Hepatocyte (in vitro differentiated cells): ENCODE results near the gene SERPINI2. TPM values are rescaled to one million over a fixed set of nuclear protein-coding genes. Genes with fewer than 3 reads are reported as not detected.

Experiments
- DNase-seq: peaks from one replicate; pipeline ENCODE4 v3.0.0-alpha.2; 2016; ENCODE audit warnings: low spot score
- H2AFZ ChIP-seq: fragments of 200-600 bp; sonication (generic); 2 replicates; pipeline ENCODE4 v1.6.0; 2016; ENCODE audit warnings: antibody characterized with exemption, mild to moderate bottlenecking
- H3K27ac ChIP-seq: fragments of 200-600 bp; sonication (generic); 2 replicates; pipeline ENCODE4 v1.5.1; 2016; ENCODE audit warnings: mild to moderate bottlenecking
- H3K27me3 ChIP-seq: fragments of 200-600 bp; sonication (generic); 2 replicates; pipeline ENCODE4 v1.6.1; 2016
- H3K36me3 ChIP-seq: fragments of 200-600 bp; sonication (generic); replicated peaks from 2 replicates; pipeline ENCODE4 v1.5.1; 2016; ENCODE audit warnings: low read depth; ENCODE audit not compliant: insufficient read depth
- H3K4me1 ChIP-seq: fragments of 200-600 bp; sonication (generic); 2 replicates; pipeline ENCODE4 v1.5.1; 2016; ENCODE audit warnings: mild to moderate bottlenecking, moderate library complexity; ENCODE audit not compliant: insufficient read depth
- H3K4me2 ChIP-seq: fragments of 200-600 bp; sonication (generic); 2 replicates; pipeline ENCODE4 v1.6.0; 2016
- H3K4me3 ChIP-seq: fragments of 200-600 bp; sonication (generic); 2 replicates; pipeline ENCODE4 v1.5.1; 2016; ENCODE audit warnings: mild to moderate bottlenecking
- H3K79me2 ChIP-seq: fragments of 200-600 bp; sonication (generic); 2 replicates; pipeline ENCODE4 v1.6.0; 2017; ENCODE audit warnings: mild to moderate bottlenecking
- H3K9me2 ChIP-seq: fragments of 200-600 bp; sonication (generic); replicated peaks from 2 replicates; pipeline ENCODE4 v1.6.0; 2017; ENCODE audit warnings: mild to moderate bottlenecking; ENCODE audit not compliant: insufficient read depth
- H3K9me3 ChIP-seq: fragments of 200-600 bp; sonication (generic); 2 replicates; pipeline ENCODE4 v1.5.1; 2016; ENCODE audit warnings: low read depth, mild to moderate bottlenecking
- H4K20me1 ChIP-seq: fragments of 200-600 bp; sonication (generic); 2 replicates; pipeline ENCODE4 v1.6.0; 2016; ENCODE audit warnings: mild to moderate bottlenecking; ENCODE audit not compliant: insufficient read depth, poor library complexity, severe bottlenecking
- EZH2 ChIP-seq: fragments of 200-600 bp; sonication (generic); IDR thresholded peaks from 2 replicates; pipeline ENCODE4 v1.6.1; 2016; ENCODE audit warnings: antibody characterized with exemption, mild to moderate bottlenecking, borderline replicate concordance
- EZH2phosphoT487 ChIP-seq: fragments of 200-600 bp; sonication (generic); IDR thresholded peaks from one replicate; pipeline ENCODE4 v1.6.1; 2018; ENCODE audit warnings: antibody characterized with exemption, mild to moderate bottlenecking, low read depth, moderate library complexity; ENCODE audit not compliant: unreplicated experiment, severe bottlenecking
- WGBS: methylation state at CpG from one replicate; pipeline ENCODE4 v1.1.6; 2016; ENCODE audit warnings: low lambda C conversion rate; ENCODE audit errors: missing lambda C conversion rate; 5-methylcytosine and 5-hydroxymethylcytosine counted together
- polyA plus RNA-seq: library from polyadenylated mRNA; unstranded; fragments of >200 nt; fragmentation: Nextera tagmentation; extraction: Ambion mirVana; gene quantifications from 2 replicates; pipeline ENCODE4 v1.2.1, GENCODE V29; 2016
- total RNA-seq: library from RNA; depleted of rRNA; stranded (reverse); fragments of >200 nt; gene quantifications from 2 replicates; pipeline ENCODE4 v1.2.3, GENCODE V29; 2014
- TF ChIP-seq, protein P1 (sequence below): fragments of 200-600 bp; sonication (generic); IDR thresholded peaks from 2 replicates; pipeline ENCODE4 v1.5.1; 2016; ENCODE audit warnings: antibody characterized with exemption, mild to moderate bottlenecking; ENCODE audit not compliant: poor library complexity

The SERPINI2 gene
- total and polyA plus RNA-seq, 2 experiments from 2014 or later, result not detected

DNA sequence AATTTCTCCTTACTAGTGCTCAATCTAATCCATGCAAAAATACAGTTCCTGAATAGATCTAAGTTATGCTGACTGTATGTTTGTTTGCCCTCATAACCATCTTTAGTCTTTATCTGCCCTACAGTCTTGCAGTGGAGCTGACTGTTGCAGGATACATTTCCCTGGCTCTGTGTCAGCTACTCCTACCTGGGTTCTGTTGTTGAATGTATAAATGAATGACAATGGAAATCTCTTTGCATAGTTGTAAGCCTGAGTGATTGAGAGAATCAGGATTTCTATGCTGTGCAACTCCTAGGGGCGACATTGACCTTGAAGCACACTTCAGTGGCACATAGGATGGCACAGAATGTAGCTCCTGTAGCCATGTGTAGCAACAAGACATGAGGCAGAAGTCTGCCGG is 77.8 kb downstream of the SERPINI2 start:
- DNase-seq, result no peak
- Histone ChIP-seq H3K4me3 (no peak overlapping the region), H3K27me3 (no peaks in the 10 kb centered on the region), H3K4me2 (no peak overlapping the region), H2AFZ (no peak overlapping the region), H3K9me3 (no peaks in the 10 kb centered on the region), H3K36me3 (no peaks in the 10 kb centered on the region), H4K20me1 (no peaks in the 10 kb centered on the region), H3K27ac (no peak overlapping the region), H3K4me1 (no peaks in the 10 kb centered on the region), H3K79me2 (no peaks in the 10 kb centered on the region), H3K9me2 (no peaks in the 10 kb centered on the region)
- no peak for TF ChIP-seq EZH2
- TF ChIP-seq EZH2phosphoT487, result no peak
- TF ChIP-seq, protein P1, sequence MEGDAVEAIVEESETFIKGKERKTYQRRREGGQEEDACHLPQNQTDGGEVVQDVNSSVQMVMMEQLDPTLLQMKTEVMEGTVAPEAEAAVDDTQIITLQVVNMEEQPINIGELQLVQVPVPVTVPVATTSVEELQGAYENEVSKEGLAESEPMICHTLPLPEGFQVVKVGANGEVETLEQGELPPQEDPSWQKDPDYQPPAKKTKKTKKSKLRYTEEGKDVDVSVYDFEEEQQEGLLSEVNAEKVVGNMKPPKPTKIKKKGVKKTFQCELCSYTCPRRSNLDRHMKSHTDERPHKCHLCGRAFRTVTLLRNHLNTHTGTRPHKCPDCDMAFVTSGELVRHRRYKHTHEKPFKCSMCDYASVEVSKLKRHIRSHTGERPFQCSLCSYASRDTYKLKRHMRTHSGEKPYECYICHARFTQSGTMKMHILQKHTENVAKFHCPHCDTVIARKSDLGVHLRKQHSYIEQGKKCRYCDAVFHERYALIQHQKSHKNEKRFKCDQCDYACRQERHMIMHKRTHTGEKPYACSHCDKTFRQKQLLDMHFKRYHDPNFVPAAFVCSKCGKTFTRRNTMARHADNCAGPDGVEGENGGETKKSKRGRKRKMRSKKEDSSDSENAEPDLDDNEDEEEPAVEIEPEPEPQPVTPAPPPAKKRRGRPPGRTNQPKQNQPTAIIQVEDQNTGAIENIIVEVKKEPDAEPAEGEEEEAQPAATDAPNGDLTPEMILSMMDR, result no peak
- 68% methylated on average over 2 of the region's 2 CpGs for WGBS

DNA sequence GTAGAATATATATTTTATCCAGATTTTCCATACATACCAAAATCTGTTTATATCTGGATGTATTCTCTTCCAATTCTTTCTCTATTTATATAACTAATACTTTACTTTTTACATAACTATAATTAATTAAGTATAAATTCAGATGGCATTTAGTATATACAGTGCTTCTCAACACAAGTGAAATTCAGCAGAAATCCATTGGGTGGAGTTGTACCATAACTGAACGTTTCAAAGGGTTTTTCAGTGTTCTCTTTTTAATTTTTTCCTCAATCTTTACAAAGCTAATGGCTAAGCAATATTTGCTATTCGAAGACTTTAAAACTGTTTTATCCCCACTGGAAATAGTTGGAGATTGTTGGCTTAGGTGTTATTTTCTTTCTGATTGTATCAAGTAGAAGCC is 79.8 kb downstream of the SERPINI2 start:
- H3K27ac ChIP-seq, result no peak overlapping the region
- no peak for DNase-seq
- no peaks in the 10 kb centered on the region for H4K20me1 ChIP-seq
- H3K4me1 ChIP-seq, result no peaks in the 10 kb centered on the region
- H3K4me2 ChIP-seq, result no peak overlapping the region
- H3K9me2 ChIP-seq, result no peaks in the 10 kb centered on the region
- H3K27me3 ChIP-seq, result no peaks in the 10 kb centered on the region
- no peaks in the 10 kb centered on the region for H3K36me3 ChIP-seq
- no peaks in the 10 kb centered on the region for H3K79me2 ChIP-seq
- no peak overlapping the region for H2AFZ ChIP-seq
- WGBS, result 41% methylated on average over 2 of the region's 2 CpGs
- no peaks in the 10 kb centered on the region for H3K9me3 ChIP-seq
- no peak overlapping the region for H3K4me3 ChIP-seq
- TF ChIP-seq, protein P1, result peak; percentile 32
- TF ChIP-seq EZH2 (no peak), EZH2phosphoT487 (no peak)

Other genes with a start within 250 kb of the SERPINI2 start
- gene ZBBX, start 93.7 kb downstream of the SERPINI2 start, total RNA-seq, result 1.6 TPM in 1 of 2 replicates, not detected in the other
- gene ZBBX, start 93.7 kb downstream of the SERPINI2 start, polyA plus RNA-seq, result 0.16 TPM in 1 of 2 replicates, not detected in the other
- gene WDR49, start 179.9 kb upstream of the SERPINI2 start, total RNA-seq, result not detected in 2 replicates
- not detected in 2 replicates for gene WDR49, start 179.9 kb upstream of the SERPINI2 start, polyA plus RNA-seq